ENCODE measurements around the gene OSGEP. TPM values are rescaled to one million over a fixed set of nuclear protein-coding genes. Genes with fewer than 3 reads are reported as not detected.
A peak's percentile ranks its signal among the peaks of the same experiment; 100 is the strongest.

OSGEP gene
- total and polyA plus RNA-seq, 2 of the 13 experiments (the other 11 are each of a cell fraction or from before 2014, with no cell fraction given) = 39.7 to 41.1 TPM

DNA sequence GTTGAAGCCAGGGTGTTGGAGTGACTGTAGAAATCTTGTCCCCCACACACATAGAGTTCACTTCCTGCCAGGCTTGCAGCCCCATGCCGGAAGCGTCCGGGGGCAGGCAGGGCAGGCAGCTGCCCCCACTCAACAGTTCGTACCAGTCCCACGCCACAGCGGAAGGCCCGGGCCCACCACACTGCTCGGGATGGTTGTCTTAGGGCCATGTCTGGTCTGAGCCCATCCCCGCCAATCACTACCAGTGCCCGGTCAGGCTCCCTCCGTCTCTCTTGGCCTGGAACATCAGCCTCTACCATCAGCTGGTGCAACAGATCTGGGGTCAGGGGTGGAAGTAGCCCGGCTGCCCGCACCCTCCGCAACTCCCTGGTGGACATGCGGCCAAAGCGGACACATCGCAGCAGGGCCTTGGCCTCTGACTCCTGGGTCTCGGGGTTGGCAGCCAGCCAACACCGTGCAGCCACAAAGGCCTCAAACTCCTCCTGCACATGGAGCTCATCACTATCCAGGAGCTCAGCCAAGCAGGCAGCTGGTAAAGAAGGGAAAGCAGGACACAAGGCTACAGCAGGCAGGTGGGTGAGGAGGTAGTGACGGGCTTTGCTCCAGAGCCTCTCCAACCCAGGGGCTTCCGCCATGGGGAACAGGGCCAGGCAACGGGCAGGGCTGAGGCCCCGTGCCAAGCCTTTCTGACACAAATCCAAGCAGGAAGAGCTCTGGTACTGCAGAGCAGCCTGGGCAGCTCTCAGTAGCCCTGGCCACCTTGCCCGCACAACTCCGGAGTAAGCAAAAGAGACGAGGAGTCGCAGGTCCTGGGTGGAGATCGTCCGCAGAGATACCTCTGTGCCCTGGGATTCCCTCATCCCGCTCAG lies 24.6 kb downstream of the OSGEP start (continued):
- TF ChIP-seq, protein P1, sequence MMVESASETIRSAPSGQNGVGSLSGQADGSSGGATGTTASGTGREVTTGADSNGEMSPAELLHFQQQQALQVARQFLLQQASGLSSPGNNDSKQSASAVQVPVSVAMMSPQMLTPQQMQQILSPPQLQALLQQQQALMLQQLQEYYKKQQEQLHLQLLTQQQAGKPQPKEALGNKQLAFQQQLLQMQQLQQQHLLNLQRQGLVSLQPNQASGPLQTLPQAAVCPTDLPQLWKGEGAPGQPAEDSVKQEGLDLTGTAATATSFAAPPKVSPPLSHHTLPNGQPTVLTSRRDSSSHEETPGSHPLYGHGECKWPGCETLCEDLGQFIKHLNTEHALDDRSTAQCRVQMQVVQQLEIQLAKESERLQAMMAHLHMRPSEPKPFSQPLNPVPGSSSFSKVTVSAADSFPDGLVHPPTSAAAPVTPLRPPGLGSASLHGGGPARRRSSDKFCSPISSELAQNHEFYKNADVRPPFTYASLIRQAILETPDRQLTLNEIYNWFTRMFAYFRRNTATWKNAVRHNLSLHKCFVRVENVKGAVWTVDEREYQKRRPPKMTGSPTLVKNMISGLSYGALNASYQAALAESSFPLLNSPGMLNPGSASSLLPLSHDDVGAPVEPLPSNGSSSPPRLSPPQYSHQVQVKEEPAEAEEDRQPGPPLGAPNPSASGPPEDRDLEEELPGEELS (CRISPR knock-in tag; IDR thresholded peaks at IDR 0.05) = peak; percentile 35; the same call in 1 of the 2 replicates
- TF ChIP-seq NR2C2 (CRISPR knock-in tag; IDR thresholded peaks at IDR 0.05; ENCODE audit: borderline replicate concordance) (peak; percentile 63; the same call in 1 of the 2 replicates), KDM5B (CRISPR knock-in tag; IDR thresholded peaks at IDR 0.05; ENCODE audit: borderline replicate concordance) (no peak; the same call in 1 of the 2 replicates), SMAD1 (CRISPR knock-in tag; IDR thresholded peaks at IDR 0.05; ENCODE audit: borderline replicate concordance, low read depth) (peak; percentile 56; the same call in 1 of the 2 replicates), ZNF572 (CRISPR knock-in tag; IDR thresholded peaks at IDR 0.05) (0 out of 2 replicates have a peak, but pooled peaks have one; percentile 23), ZNF224 (CRISPR knock-in tag; IDR thresholded peaks at IDR 0.05) (no peak), U2AF1 (optimal IDR thresholded peaks at IDR 0.05; ENCODE audit: low read depth, low read length) (no peak), HDAC2 (CRISPR knock-in tag; IDR thresholded peaks at IDR 0.05) (peak; percentile 27; the same call in 1 of the 2 replicates), THAP11 (CRISPR knock-in tag; IDR thresholded peaks at IDR 0.05) (0 out of 2 replicates have a peak, but pooled peaks have one; percentile 25), ZBTB38 (CRISPR knock-in tag; IDR thresholded peaks at IDR 0.05) (peak; percentile 59; the same call in 1 of the 2 replicates), MXI1 (IDR thresholded peaks at IDR 0.05; ENCODE audit: borderline replicate concordance, low read depth, low read length) (peak; percentile 52; the same call in 1 of the 3 replicates)
- TF ChIP-seq, protein P2, sequence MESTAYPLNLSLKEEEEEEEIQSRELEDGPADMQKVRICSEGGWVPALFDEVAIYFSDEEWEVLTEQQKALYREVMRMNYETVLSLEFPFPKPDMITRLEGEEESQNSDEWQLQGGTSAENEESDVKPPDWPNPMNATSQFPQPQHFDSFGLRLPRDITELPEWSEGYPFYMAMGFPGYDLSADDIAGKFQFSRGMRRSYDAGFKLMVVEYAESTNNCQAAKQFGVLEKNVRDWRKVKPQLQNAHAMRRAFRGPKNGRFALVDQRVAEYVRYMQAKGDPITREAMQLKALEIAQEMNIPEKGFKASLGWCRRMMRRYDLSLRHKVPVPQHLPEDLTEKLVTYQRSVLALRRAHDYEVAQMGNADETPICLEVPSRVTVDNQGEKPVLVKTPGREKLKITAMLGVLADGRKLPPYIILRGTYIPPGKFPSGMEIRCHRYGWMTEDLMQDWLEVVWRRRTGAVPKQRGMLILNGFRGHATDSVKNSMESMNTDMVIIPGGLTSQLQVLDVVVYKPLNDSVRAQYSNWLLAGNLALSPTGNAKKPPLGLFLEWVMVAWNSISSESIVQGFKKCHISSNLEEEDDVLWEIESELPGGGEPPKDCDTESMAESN (CRISPR knock-in tag; conservative IDR thresholded peaks at IDR 0.05) = 0 out of 2 replicates have a peak, but pooled peaks have one; percentile 34
- TF ChIP-seq, protein P3, sequence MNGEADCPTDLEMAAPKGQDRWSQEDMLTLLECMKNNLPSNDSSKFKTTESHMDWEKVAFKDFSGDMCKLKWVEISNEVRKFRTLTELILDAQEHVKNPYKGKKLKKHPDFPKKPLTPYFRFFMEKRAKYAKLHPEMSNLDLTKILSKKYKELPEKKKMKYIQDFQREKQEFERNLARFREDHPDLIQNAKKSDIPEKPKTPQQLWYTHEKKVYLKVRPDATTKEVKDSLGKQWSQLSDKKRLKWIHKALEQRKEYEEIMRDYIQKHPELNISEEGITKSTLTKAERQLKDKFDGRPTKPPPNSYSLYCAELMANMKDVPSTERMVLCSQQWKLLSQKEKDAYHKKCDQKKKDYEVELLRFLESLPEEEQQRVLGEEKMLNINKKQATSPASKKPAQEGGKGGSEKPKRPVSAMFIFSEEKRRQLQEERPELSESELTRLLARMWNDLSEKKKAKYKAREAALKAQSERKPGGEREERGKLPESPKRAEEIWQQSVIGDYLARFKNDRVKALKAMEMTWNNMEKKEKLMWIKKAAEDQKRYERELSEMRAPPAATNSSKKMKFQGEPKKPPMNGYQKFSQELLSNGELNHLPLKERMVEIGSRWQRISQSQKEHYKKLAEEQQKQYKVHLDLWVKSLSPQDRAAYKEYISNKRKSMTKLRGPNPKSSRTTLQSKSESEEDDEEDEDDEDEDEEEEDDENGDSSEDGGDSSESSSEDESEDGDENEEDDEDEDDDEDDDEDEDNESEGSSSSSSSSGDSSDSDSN (CRISPR knock-in tag; IDR thresholded peaks at IDR 0.05) = peak; percentile 80
- TF ChIP-seq, protein P4, sequence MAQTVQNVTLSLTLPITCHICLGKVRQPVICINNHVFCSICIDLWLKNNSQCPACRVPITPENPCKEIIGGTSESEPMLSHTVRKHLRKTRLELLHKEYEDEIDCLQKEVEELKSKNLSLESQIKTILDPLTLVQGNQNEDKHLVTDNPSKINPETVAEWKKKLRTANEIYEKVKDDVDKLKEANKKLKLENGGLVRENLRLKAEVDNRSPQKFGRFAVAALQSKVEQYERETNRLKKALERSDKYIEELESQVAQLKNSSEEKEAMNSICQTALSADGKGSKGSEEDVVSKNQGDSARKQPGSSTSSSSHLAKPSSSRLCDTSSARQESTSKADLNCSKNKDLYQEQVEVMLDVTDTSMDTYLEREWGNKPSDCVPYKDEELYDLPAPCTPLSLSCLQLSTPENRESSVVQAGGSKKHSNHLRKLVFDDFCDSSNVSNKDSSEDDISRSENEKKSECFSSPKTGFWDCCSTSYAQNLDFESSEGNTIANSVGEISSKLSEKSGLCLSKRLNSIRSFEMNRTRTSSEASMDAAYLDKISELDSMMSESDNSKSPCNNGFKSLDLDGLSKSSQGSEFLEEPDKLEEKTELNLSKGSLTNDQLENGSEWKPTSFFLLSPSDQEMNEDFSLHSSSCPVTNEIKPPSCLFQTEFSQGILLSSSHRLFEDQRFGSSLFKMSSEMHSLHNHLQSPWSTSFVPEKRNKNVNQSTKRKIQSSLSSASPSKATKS (CRISPR knock-in tag; IDR thresholded peaks at IDR 0.05) = 0 out of 2 replicates have a peak, but pooled peaks have one; percentile 36
- TF ChIP-seq, protein P5, sequence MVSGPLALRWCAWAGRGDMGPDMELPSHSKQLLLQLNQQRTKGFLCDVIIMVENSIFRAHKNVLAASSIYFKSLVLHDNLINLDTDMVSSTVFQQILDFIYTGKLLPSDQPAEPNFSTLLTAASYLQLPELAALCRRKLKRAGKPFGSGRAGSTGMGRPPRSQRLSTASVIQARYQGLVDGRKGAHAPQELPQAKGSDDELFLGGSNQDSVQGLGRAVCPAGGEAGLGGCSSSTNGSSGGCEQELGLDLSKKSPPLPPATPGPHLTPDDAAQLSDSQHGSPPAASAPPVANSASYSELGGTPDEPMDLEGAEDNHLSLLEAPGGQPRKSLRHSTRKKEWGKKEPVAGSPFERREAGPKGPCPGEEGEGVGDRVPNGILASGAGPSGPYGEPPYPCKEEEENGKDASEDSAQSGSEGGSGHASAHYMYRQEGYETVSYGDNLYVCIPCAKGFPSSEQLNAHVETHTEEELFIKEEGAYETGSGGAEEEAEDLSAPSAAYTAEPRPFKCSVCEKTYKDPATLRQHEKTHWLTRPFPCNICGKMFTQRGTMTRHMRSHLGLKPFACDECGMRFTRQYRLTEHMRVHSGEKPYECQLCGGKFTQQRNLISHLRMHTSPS (CRISPR knock-in tag; IDR thresholded peaks at IDR 0.05; ENCODE audit: low read depth) = peak; percentile 74; the same call in 1 of the 2 replicates
